Mucosa of descending colon (tissue), 3 donors: Measurements from ENCODE around the gene GET3. TPM values are rescaled to one million over a fixed set of nuclear protein-coding genes. Genes with fewer than 3 reads are reported as not detected.

Experiments
- ATAC-seq: fragments of 200-7000 bp; cut with Tn5 transposase; one replicate; pipeline ENCODE4 v1.9.1; 2020; ENCODE audit warnings: mild to moderate bottlenecking, moderate library complexity
- DNase-seq, 3 donors: peaks; one replicate each; pipeline ENCODE4 v3.0.0-alpha.2; 2020
- H3K36me3 ChIP-seq: fragments of 200-600 bp; one replicate; pipeline ENCODE4 v1.8.0; 2021; ENCODE audit warnings: low read depth, mild to moderate bottlenecking
- H3K4me1 ChIP-seq: fragments of 200-600 bp; one replicate; pipeline ENCODE4 v1.8.0; 2021; ENCODE audit warnings: low read depth, mild to moderate bottlenecking
- H3K4me3 ChIP-seq: fragments of 200-600 bp; one replicate; pipeline ENCODE4 v1.8.0; 2021; ENCODE audit warnings: mild to moderate bottlenecking
- H3K9me3 ChIP-seq: fragments of 200-600 bp; one replicate; pipeline ENCODE4 v1.8.0; 2021; ENCODE audit warnings: mild to moderate bottlenecking
- intact Hi-C, 2 donors: fragments of 100-400 bp; cut with DNase I in 1 of 2; cut with micrococcal nuclease in 1 of 2; formaldehyde crosslinking; loops; one replicate each; pipeline versions ENCODE4 v1.11.0 to v1.11.1; 2022; cut with DNase I, micrococcal nuclease
- total RNA-seq, 3 donors: library from RNA; stranded (reverse); fragmentation: NEBNext Ultra II Directional in 2 of 3; extraction: Animal tissue kit (Norgen Biotek cat#: 25700) in 2 of 3; gene quantifications; one replicate each; pipeline versions ENCODE4 v1.2.1 to v1.2.4, GENCODE V29; 2021 to 2023
- TF ChIP-seq, protein P1 (sequence below): fragments of 200-600 bp; IDR thresholded peaks from one replicate; pipeline ENCODE4 v1.8.0; 2022; ENCODE audit warnings: antibody characterized with exemption, mild to moderate bottlenecking
- donor health status: DM: no; HTN: no; CAD: no; lungs with moderate emphysema.
- donor health status: DM: no; HTN: no; CAD: no.
- donor health status: DM: no; HTN: yes; CAD: no.

The GET3 gene
- total RNA-seq, 3 donors from 2014 or later = 44.8 to 70.5 (median 50.0) TPM

- intact Hi-C loops = loop anchor here in 1 of 2 donors (5.0 kb wide), 1 partner anchor 80 kb away; no protein-coding TSS in a partner anchor
Observed at GRCh38 chr19:12767666-12768065, 30.4 kb downstream of the GET3 start.

GRCh38 chr19:12769689-12770088 is 32.4 kb downstream of the GET3 start:
- H3K9me3 ChIP-seq = no peaks in the 10 kb centered on the region
- peak; percentile 86 for ATAC-seq
- H3K4me3 ChIP-seq = no peak overlapping the region
- H3K36me3 ChIP-seq = no peaks in the 10 kb centered on the region
- H3K4me1 ChIP-seq = peaks cover 24% of the 10 kb centered on the region
- DNase-seq = peak; percentile 59 to 79 (median 78)
- intact Hi-C loops = loop anchor here in 1 of 2 donors (5.0 kb wide), 1 partner anchor 78 kb away; no protein-coding TSS in a partner anchor
- TF ChIP-seq, protein P1, sequence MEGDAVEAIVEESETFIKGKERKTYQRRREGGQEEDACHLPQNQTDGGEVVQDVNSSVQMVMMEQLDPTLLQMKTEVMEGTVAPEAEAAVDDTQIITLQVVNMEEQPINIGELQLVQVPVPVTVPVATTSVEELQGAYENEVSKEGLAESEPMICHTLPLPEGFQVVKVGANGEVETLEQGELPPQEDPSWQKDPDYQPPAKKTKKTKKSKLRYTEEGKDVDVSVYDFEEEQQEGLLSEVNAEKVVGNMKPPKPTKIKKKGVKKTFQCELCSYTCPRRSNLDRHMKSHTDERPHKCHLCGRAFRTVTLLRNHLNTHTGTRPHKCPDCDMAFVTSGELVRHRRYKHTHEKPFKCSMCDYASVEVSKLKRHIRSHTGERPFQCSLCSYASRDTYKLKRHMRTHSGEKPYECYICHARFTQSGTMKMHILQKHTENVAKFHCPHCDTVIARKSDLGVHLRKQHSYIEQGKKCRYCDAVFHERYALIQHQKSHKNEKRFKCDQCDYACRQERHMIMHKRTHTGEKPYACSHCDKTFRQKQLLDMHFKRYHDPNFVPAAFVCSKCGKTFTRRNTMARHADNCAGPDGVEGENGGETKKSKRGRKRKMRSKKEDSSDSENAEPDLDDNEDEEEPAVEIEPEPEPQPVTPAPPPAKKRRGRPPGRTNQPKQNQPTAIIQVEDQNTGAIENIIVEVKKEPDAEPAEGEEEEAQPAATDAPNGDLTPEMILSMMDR = no peak

More at GRCh38 chr19:12767666-12768065, 30.4 kb downstream of the GET3 start:
- Histone ChIP-seq H3K9me3 (no peaks in the 10 kb centered on the region), H3K4me3 (no peak overlapping the region), H3K4me1 (peaks cover 13% of the 10 kb centered on the region), H3K36me3 (no peaks in the 10 kb centered on the region)
- TF ChIP-seq, protein P1 = no peak
- no peak for ATAC-seq
- no peak for DNase-seq

DNA sequence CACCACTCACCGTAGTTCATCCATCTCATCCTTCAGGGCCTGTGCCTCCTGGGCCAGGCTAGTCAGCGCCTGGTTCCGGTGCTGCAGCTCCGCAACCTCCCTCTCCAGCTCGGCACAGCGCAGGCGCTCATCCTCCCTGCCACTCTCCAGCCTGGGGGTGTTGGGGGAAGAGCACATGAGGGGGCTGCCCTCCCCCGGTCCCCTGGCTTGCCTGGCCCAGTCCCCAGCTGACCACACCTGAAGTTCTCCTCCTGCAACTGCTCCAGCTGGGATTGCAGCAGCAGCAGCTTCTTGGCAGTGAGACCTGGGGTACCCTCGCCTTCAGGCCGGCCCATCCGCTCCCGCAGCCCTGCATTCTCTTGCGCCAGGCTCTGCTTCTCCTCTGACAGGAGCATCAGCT is 33.6 kb downstream of the GET3 start:
- Histone ChIP-seq H3K36me3 (no peaks in the 10 kb centered on the region), H3K4me1 (peaks cover 26% of the 10 kb centered on the region), H3K9me3 (no peaks in the 10 kb centered on the region), H3K4me3 (no peak overlapping the region)
- intact Hi-C loops = no loop called here
- DNase-seq = no peak
- TF ChIP-seq, protein P1 = no peak
- ATAC-seq = no peak

DNA sequence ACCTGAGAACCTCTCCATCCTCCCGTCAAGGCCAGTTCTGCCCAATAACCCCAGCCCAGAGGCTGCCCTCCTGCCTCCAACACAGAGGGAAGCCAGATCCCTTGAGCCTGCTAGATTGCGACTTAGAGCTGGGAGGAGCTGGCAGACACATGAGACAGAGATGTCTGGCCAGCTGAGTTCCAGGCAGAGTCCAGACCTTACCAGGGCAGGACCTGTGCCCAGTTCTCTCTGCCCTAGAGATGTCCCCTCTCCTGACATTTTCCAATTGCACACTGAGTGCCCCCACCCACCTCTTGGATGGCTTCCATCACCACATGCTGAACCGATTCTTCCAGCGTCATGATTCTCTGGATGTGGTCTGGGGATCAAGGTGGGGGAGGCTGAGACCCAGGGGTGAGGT is 35.0 kb downstream of the GET3 start:
- DNase-seq (no peak), ATAC-seq (no peak)
- no peaks in the 10 kb centered on the region for H3K36me3 ChIP-seq
- H3K4me3 ChIP-seq = no peak overlapping the region
- no peaks in the 10 kb centered on the region for H3K9me3 ChIP-seq
- peaks cover 26% of the 10 kb centered on the region for H3K4me1 ChIP-seq
- intact Hi-C loops = no loop called here
- TF ChIP-seq, protein P1 = no peak

- no peaks in the 10 kb centered on the region for H3K36me3 ChIP-seq
- peaks cover 32% of the 10 kb centered on the region for H3K4me1 ChIP-seq
- intact Hi-C loops = no loop called here
- ATAC-seq = no peak
- DNase-seq = no peak
- H3K9me3 ChIP-seq = no peaks in the 10 kb centered on the region
- TF ChIP-seq, protein P1 = no peak
- no peak overlapping the region for H3K4me3 ChIP-seq
Observed at GRCh38 chr19:12773571-12773970, 36.3 kb downstream of the GET3 start.
